NCI-H526 treated with DMSO at 0.1 percent for 48 hours (cell line): ENCODE results near the gene CD7.

ENCODE experiments used
- DNase-seq: peaks from one replicate; lab custom pipeline; 2025; lab: John Stamatoyannopoulos, UW

The CD7 gene

GRCh38 chr17:82314012-82314726, 3.2 kb downstream of the CD7 start:
- no peak for DNase-seq

- DNase-seq = no peak
Observed at GRCh38 chr17:82313195-82314011, 4.0 kb downstream of the CD7 start.

- no peak for DNase-seq
Observed at GRCh38 chr17:82311971-82312370, 5.4 kb downstream of the CD7 start.

DNA sequence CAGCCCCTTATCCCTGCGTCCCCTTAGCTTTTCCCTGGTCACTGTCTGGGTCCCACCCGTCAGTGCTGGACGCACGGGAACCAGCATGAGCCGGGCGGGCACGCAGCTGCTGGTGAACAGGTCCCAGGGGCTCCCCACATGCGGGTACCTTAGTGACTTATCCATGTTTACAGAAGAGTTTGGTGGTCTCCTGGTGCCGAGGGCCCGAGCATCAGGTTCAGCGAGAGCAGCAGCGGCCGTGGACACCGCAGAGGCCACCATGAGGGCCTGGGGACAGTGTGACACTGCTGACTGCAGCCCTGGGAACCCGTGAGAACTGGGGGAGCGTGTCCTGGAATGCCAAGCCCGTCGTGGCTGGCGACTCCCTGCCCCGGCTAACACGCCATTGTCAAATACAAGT, 6.5 kb downstream of the CD7 start:
- no peak for DNase-seq

DNA sequence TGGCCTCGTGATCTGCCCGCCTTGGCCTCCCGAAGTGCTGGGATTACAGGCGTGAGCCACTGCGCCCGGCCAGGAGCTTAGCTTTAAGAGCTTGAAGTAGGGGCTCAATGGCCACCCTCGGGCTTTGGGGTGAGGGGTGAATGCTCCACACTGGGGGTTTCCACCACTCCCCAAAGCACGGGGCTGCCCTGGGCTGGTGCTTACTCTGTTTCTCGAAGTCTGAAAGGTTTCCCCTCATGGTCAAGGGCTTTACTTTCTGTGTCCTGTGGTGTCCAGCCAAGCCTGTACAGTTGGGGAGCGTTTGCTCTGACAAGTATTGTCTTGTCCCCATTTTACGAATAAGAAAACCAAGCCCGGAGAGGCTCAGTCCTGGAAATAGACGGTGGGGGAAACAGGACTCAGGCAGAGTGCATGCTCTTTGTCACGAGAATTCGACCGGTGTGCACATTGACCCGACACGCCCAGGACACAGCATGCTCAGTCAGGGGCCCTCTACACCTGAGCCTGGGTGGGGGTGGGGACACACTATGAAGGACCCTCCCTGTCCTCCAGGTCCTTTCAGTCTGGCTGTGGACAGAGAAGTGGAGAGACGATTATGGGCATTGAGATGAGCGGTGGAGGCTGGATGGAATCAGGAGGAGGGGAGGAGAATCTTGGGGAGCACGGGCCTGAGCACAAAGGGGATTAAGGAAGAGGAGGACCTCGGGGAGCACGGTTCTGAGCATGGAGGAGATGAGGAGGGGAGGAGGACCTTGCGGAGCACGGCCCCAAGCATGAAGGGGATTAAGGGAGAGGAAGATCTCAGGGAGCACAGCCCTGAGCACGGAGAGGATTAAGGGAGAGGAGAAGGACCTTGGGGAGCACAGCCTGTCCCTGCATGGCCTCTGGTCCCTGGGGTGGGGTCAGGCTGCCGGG, 7.5 kb downstream of the CD7 start:
- no peak for DNase-seq

DNA sequence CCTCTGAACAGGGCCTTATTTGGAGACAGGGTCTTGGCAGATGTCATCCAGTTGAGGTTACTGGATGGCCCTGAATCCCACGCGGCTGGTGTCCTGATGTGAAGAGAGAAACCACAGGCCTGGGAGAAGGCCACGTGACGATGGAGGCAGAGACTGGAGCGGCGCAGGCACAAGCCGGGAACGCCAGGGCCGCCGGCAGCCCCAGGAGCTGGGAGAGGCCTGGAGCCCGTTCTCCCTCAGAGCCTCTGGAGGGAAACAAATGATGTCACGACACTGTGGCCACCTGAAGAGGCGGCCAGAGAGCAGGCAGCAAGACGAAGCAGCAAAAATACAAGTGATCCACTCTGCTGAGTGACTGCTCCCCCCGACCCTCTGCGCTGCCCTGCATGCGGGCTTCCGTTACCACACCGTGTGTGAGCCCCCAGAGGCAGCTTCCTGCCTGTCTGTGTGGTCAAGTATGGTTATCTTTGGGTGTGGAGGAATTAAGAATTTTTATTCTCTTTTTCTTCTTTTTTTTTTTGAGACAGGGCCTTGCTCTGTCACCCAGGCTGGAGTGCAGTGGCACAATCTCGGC, 11.6 kb downstream of the CD7 start:
- DNase-seq = no peak

DNA sequence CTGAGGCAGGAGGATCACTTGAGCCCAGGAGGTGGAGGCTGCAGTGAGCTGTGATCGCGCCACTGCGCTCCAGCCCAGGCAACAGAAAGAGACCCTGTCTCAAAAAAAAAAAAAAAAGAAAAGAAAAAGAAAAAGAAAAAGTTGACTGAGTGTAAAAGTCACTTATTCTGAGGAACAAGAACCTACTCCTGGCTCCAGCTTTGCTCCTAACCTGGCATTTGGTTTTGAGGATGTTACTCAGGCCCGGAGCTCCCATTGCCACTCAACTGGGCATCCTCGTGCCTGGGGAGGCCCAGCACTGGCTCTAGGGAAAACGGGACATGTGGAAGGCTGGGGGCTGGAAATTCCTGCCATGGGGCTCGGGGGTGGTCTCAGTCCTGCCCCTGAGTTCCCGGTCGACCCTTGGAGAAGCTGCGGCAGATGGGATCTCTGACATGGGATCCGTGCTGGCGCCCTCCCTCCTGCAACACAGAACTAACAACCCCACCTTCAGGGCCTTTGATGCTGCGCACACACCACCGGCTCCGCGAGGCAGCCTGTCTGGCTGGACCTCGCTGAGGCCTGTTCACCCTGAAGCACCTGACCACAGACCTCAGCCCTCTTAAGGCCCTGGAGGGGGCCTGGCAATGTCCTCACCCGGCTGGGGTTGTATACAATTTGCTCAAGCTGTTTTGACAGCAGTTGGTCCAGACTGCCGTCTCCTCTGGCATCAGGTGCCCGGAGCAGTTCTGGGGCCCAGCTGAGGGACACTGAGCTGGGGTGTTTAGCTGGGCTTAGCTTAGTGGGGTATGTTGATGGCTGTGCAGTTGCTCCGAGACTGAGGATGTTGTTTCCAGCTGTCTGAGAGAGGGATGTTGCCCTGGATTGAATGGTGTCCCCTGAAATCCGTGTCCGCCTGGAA, 12.3 kb downstream of the CD7 start:
- DNase-seq = no peak

DNA sequence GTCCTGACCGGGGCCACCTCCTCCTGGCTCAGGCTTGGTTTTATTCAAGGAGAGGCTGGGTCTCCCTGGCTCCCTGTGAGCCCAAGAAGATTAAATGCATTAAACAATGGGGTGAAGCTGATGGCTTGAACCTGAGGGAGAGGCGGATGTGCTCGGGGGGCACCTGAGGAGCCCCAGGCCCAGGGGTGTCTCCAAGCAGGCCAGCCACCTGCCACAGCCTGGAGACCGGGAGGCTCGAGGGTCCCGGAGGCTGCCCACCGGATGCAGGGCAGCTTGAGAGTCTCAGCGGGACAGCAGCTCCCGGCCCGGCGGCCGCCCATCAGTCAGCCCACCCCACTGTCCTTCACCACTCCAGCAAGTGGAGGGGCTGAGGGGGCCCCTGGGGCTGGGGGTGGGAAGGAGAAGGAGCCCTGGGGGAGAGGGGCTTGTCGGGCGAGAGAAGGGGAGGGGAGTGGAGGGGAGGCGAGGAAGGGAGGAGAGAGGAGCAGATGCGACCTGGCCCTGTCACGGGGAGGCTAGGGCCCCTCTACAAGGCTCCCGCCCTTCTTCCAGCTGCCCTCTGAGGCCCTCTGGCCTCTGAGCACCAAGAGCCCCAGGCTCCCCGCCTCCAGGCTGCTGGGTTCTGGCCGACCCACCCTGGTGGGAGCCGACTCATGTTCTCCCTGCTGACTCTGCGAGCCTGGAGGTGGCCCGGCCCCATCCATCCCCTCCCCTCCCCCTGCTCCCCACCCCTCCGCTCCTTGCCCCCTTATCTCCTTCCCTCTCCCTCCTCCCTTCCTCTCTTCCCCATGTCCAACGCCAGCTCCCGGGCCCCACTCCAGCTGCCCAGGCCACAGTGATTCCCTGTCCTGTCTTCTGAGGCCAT, 13.2 kb downstream of the CD7 start:
- no peak for DNase-seq

DNA sequence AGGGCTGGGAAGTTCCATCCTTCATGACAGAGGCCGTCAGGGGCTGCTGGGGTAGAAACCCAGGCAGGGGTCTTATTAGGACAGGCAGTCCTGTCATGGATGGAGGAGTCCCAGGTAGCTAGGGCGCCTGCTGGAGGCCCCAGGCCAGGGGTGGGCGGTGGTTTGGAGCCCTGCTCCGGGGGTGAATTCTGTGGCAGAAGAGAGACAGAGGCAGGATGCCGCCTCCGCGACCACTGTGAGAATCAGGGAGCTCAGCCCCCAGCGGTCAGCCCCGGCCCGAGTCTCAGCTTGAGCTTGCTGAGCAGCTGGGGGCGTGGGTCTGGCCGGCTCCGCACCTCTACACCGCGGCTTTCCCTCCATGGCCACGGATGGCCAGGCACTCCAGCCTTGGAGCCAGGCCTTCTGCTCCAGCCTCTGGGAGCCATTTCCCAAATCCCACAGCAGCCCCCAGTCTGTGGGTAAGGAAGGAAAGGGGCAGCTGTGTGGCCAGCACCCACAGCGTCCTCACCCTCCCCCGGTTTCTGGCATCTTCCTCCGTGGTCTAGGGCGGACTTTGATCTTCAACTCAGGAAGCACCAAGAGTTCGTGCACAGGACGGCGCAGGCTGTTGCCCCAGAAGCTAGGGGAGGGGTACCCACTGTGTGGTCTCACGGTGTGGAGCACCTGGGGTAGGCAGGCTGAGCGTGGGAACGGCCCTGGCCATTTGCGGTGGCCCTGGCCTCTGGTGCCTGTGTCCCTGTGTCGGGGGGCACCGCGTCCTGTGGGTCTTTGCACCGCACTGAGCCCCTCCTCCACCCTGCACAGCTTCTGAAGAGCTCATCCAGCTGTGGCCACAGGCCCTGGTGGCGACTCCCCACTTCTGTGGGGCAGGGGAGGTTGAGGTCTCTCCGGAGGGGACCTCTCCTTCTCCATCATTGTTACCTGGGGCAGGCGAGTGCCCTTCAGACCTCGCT, 14.1 kb downstream of the CD7 start:
- DNase-seq = no peak

DNA sequence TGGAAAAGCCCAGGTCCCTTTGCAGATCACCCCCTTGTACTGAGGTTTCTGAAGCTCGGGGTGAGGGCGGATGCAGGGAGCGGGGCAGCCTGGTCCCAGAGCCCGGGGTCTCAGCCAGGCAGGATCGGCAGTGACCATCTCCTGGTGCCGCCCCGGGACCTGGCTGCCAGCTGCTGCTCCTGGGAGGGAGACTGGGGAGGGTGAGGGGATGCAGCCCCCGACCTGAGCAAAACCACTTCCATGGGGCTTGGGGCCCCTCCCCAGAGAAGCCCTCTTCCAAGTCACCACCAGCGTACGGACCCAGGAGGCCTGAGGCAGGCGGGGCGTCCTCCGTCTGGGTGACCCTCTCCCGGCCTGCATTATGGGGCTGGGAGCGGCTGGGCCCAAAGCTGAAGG, 14.8 kb downstream of the CD7 start:
- no peak for DNase-seq

DNA sequence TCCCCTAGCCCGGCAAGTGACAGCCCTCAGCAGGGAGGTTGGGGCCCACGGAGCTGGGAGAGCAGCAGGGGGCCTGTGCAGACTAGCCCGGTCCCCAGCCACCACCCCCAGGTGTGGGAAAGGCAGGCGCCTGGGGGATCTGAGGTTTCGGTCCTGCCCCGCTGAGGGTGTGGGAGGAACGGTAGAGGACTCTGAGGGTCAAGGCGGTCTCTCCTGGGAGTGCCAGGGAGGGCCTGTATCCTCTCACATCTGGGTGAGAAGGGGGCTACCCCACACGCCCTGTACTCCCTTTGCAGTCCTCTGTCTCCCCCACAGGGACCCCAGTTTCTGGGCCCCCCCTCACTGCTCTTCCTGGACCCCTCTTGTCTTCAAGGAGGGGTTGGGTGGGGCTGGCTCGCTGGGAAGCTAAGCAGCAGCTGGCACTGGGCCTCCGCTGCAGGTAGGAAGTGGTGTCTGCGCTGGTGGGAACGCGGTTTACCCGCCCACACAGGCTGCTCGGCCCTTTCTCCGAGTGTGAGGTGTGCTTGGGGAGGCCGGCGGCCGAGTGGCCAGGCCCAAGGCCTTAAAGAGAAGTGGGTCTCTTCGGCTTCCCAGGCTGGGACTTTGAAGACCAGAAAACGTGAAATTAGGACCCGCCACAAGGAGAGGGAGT, 15.4 kb downstream of the CD7 start:
- DNase-seq = no peak

DNA sequence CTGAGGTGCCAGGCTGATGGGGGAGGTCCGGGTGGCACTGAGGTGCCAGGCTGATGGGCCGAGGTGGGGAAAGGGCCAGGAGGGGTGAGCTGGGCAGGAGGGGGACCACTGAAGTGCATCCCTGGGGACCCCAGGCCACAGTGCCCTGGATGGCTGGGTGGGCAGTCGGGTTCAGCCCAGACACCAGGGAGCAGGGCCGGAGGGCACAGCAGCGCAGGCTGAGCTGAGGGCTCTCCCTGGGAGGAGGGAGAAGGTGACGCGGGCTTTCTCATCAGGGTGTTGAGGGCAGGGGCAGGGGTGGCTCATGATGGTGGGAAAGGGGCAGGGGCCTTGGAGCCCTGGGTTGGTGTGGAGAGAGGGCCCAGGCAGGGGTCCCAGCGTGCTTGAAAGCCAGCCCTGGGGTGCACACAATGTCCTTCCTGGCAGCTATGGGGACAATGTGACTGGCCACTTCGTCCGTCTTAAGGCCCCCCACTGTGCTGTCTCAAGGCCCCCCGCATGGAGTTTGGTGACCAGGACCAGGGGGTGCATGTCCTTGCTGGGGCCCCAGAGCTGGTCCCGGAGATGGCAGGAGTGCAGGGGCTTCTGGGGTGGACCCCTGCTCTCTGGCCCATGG, 16.0 kb downstream of the CD7 start:
- DNase-seq = no peak

DNA sequence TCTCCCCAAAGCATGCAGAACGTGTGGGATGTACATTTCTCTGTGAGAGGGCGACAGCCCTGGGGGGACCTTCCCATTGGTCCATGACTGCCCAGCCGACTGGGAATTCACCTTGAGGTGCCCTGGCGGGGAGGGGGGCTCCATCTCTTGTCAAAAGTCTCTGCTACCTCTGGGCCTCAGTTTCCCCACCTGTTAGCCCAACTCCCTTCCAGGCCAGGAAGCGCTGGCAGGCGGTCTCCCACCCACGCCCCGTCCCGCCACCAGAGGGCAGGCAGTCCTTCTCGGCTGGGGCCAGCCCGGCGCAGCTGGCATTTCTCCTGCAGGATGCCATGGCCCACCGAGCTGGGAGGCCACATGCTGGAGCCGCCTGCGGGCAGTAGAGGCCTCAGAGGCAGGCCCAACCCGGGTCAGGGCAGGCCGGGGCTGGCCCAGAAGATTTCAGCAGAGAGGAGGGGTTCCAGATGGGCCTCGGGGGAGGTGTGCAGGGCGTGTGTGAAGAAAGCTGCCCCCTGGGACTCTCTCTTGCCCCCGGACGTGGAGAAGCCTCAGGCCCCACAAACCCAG, 16.6 kb downstream of the CD7 start:
- DNase-seq = peak; percentile 24

DNA sequence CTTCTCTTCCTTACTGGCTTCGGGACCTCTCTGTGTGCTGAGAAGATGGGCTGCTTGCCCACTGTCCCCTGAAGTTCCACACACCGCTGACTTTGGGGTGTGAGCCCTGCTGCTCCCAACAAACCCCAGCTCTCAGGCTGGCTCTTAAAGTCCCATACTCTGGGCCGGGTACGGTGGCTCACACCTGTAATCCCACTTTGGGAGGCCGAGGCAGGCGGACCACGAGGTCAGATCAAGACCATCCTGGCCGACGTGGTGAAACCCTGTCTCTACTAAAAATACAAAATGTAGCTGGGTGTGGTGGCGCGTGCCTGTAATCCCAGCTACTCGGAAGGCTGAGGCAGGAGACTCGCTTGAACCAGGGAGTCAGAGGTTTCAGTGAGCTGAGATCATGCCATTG, 17.2 kb downstream of the CD7 start:
- DNase-seq = no peak

- no peak for DNase-seq
Observed at GRCh38 chr17:82299452-82299851, 18.0 kb downstream of the CD7 start.

GRCh38 chr17:82298538-82299421, 18.6 kb downstream of the CD7 start:
- no peak for DNase-seq
